ENCODE results near the gene OR6F1.

The OR6F1 gene

DNA sequence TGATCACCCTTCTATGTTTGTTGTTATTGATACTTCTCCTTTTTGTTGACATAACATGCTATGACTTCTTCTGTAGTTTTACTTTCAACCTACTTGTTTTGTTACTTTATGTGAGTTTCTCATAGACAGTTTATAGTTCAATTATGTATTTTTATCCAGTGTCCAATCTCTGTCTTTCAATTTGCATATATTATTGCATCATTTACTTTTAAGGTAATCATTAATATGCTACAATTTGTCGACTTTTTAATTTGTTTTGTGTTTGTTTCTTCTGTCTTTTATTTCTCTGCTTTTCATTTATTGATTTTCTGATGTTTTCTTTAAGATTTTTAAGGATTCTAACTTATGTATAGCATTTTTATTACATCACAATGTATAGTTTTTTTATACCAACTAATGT is 47.2 kb downstream of the OR6F1 start:
- no peak for TF ChIP-seq EZH2phosphoT487 (IDR thresholded peaks at IDR 0.05; ENCODE audit: borderline replicate concordance)
- TF ChIP-seq, protein P1, sequence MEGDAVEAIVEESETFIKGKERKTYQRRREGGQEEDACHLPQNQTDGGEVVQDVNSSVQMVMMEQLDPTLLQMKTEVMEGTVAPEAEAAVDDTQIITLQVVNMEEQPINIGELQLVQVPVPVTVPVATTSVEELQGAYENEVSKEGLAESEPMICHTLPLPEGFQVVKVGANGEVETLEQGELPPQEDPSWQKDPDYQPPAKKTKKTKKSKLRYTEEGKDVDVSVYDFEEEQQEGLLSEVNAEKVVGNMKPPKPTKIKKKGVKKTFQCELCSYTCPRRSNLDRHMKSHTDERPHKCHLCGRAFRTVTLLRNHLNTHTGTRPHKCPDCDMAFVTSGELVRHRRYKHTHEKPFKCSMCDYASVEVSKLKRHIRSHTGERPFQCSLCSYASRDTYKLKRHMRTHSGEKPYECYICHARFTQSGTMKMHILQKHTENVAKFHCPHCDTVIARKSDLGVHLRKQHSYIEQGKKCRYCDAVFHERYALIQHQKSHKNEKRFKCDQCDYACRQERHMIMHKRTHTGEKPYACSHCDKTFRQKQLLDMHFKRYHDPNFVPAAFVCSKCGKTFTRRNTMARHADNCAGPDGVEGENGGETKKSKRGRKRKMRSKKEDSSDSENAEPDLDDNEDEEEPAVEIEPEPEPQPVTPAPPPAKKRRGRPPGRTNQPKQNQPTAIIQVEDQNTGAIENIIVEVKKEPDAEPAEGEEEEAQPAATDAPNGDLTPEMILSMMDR (conservative IDR thresholded peaks at IDR 0.05; ENCODE audit: low read length), result no peak
- H3K9me2 ChIP-seq (replicated peaks; ENCODE audit: low read depth, low read length), result no peaks in the 10 kb centered on the region
- H3K36me3 ChIP-seq (ENCODE audit: insufficient read depth, low read length), result no peaks in the 10 kb centered on the region

More for the DNA sequence above, 47.2 kb downstream of the OR6F1 start:
- Histone ChIP-seq H3F3A (ENCODE audit: low read depth) (no peaks in the 10 kb centered on the region), H4K20me1 (ENCODE audit: insufficient read depth, low read length, poor library complexity, severe bottlenecking) (no peaks in the 10 kb centered on the region), H3K27me3 (ENCODE audit: insufficient read depth, low read length, poor library complexity, severe bottlenecking) (no peaks in the 10 kb centered on the region), H3K9me3 (ENCODE audit: insufficient read depth, low read depth, low read length) (peaks cover 4% of the 10 kb centered on the region), H2AFZ (ENCODE audit: low read length) (no peak overlapping the region), H3K4me3 (ENCODE audit: low read length, poor library complexity, severe bottlenecking) (no peak overlapping the region), H3K79me2 (ENCODE audit: insufficient read depth, low read length) (no peaks in the 10 kb centered on the region), H3K4me1 (ENCODE audit: insufficient read depth, low read length, poor library complexity, severe bottlenecking) (no peaks in the 10 kb centered on the region), H3K4me2 (ENCODE audit: low read depth, low read length, poor library complexity, severe bottlenecking) (no peak overlapping the region), H3K9ac (ENCODE audit: low read depth, low read length, poor library complexity, severe bottlenecking) (no peak overlapping the region)
